ENCODE data around the gene LRBA.
"Not testable (repeated sequence)": the region's sequence is repeated elsewhere in the genome, so short reads cannot be mapped to it uniquely, and the experiment has no call there.

Gene LRBA

DNA sequence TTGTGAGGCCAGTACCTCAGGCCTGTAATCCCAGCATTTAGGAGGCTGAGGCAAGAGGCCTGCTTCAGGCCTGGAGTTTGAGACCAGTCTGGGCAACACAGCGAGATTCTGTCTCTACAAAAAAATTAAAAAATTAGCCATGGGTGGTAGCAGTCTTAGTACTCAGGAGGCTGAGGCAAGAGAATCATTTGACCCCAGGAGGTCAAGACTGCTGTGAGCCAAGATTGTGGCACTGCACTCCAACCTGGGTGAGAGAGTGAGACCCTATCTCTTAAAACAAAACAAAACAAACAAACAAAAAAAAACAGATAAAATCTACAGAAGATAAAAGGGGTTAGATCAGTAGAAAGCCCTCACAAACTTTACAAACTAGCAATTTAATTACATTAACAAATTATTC is 352.4 kb downstream of the LRBA start:
- no peak for DNase-seq (ENCODE audit: low spot score)

DNA sequence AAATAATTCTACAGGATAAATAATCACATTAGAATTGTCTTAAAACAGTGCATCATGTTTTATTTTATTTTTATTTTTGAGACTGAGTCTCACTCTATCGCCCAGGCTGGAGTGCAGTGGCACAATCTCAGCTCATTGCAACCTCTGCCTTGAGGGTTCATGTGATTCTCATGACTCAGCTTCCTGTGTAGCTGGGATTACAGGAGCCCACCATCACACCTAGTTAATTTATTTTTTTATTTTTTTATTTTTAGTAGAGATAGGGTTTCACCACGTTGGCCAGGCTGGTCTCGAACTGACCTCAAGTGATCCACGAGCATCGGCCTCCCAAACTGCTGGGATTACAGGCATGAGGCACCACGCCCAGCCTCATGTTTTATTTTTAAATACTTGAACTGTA is 353.5 kb downstream of the LRBA start:
- DNase-seq (ENCODE audit: low spot score) = not testable (repeated sequence)

DNA sequence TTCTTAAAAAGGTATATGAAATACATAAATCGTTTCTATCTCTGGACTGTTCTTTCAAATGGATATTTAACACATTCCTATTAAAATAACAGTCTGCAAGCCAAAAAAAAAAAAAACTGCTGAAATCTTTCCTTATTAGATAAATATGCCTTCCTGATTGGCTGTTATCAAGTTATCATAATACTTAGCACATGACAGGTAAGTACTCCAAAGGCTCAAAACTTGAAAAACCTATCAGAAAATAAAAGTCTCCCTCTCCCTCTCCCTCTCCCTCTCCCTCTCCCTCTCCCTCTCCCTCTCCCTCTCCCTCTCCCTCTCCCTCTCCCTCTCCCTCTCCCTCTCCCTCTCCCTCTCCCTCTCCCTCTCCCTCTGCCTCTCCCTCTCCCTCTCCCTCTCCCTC is 356.8 kb downstream of the LRBA start:
- not testable (repeated sequence) for DNase-seq (ENCODE audit: low spot score)

DNA sequence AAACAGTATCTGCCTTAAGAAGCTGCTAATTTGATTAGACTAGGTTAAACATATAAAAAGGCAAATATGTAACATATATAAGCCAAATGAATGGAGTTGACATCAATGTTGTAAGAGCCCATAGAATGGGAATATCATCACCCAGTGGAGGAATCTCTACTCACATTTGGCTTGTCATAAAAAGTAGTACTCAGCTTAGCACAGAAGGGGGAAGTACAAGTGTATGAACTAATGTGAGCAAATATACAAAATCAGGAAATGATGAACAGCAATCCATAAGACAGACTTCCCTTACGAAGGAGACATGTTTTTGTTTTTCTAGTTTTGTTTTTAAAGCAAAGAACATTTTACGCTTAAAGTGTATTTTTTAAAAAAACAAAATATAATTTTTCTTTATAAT is 358.2 kb downstream of the LRBA start:
- DNase-seq (ENCODE audit: low spot score) = no peak

DNA sequence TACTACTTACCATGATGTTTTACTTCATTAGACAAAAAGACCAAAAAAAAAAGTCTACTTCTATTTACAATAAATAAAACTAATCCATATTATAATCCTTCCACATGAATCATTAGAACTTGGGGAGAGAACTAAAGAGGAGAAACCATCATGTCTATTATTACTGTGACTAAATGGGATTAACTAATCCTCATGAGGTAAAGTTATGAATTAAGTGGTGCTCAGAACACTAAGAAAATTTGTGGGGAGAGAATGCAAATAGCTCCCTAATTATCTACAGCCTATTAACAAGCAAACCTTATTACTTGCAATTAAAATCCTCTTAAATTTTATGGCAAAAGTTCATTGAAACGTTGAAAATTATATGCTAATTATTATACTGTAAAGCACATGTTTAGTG is 364.3 kb downstream of the LRBA start:
- no peak for DNase-seq (ENCODE audit: low spot score)

DNA sequence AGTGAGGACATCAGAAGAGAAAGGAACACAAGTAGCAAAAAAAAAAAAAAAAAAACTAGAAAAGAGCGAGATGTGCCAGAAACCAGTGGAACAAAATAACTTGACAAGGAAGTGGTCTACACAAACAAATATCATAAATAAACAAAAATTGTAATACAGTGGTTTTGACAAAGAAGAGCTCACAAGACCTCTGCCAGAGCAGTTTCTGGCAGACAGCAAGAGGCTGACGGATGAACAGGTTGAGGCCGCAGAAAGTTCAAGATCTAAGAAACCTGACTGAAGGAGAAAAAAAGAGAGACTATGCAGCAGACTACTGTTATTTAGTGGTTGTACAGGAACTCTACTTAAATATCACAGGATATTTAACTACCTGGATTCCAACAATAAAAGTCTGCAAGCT is 367.0 kb downstream of the LRBA start:
- no peak for DNase-seq (ENCODE audit: low spot score)

DNA sequence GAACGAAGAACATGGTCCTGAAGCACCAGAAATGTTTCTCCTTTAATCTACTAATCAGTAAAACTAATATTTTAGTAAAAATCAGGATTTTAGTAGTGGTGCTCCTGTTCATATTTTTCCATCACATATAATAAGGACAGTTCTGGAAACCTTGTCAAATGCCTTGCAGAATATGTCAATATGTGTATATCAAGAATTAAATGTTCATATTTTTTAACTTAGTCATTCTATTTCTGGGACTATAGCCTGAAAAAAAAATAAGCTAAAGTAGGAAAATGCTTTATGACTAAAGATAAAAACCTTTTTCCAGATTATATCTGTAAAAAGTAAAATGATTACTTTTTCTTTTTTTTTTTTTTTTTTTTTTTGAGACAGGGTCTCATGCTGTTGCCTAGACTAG is 368.1 kb downstream of the LRBA start:
- no peak for DNase-seq (ENCODE audit: low spot score)

DNA sequence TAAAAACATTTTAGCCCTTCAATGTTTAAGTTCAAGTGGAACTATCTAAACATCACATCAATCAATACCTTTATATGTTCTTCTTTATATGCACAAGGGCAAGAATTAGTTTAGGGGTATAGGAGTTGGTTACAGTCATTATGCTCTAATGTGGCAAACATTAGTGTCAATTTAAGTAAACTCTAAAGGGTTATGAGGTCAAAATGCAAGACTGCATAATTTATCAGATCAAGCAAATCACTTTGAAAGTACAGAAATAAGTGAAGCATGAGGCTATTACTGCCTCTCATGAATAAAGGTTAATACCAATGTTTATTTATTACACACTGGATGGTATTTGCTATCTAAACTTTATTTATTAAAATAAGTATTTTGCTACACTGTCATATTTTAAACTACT is 373.5 kb downstream of the LRBA start:
- DNase-seq (ENCODE audit: low spot score) = no peak

DNA sequence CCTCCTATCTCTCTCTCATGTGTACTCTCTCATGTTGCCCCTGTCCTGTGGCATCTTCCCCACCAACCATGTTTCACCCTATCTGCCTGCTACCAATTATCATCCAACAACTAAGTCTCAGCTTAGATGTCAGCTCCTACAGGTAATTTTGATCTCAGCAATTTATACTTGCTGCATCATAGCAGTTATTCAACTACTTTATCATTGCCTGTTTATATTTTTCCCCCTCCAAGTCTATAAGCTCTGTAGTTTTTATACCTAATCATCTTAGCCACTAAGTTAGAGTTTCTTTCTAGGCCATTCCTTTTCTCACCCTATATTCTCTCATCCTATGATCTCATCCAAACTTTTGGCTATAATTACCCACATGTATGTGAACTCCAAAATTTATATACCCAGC is 382.4 kb downstream of the LRBA start:
- DNase-seq (ENCODE audit: low spot score) = no peak

DNA sequence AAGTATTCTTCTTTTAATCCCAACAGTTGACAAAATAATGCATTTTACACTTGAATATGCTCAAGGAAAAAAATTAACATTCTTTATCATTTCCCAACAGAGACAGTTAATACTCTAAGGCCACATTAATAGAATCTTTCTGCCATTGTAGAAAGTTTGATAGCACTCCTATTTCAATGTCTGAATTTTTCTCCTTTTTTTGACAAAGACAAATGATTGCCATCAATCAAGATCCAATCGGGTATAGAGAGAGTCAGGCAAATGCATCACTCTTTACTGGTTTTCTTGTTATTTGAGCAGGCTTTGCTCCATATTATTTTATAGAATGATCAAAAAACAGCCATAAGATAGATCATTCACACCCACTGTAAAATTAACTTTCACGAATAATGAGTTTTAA is 387.0 kb downstream of the LRBA start:
- DNase-seq (ENCODE audit: low spot score) = no peak

DNA sequence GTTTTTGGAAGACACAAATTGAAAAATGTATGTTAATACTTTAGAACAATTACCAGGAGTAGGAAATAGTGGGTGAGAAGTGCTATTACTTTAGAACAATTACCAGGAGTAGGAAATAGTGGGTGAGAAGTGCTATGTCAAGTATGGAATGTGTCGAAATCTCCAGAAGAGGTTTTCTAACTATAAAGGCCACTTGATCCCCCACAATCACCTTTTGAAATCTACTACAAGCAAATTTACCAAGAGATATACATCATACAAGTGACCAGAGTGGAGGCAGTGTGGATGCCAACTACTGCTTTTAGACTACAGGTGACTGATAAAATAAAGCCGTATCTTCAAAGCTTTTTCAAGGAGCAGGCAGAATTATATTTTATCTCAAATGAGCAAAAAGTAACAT is 390.1 kb downstream of the LRBA start:
- DNase-seq (ENCODE audit: low spot score) = no peak

DNA sequence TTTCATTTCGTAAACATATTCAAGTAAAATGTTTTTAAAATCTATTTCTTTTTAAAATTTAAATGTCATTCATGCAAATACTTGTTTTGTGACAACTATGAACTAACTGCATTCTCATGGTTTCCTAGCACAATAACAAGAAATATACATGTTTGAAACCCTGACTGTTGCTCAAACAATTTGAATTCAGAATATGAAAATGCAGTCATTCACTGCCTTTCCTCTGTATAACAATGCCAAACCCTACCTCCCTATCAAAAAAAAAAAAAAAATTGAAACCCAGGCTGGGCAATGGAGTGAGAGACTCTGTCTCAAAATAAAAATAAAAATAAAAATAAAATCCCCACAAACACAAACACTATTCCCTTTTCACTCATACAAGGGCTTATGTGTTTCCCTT is 391.0 kb downstream of the LRBA start:
- DNase-seq (ENCODE audit: low spot score) = no peak

DNA sequence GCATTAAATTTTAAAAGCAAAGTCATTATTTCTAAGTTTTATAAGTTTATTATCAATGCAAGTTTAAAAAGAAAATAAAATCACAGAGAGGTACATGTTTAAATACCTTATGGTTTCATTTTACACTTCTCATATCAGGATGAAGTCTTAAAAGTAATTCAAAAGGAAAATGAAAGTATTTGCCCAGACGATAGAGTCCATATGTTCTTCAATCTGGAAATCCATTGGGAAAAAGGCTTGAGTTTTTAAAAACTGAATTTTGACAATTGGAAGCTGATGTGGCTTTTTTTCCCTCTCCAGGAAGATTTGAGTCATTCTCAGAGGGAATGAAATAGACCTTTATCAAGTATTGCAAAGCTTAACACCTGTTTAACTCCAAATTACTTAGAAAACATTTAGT is 396.0 kb downstream of the LRBA start:
- DNase-seq (ENCODE audit: low spot score) = no peak

DNA sequence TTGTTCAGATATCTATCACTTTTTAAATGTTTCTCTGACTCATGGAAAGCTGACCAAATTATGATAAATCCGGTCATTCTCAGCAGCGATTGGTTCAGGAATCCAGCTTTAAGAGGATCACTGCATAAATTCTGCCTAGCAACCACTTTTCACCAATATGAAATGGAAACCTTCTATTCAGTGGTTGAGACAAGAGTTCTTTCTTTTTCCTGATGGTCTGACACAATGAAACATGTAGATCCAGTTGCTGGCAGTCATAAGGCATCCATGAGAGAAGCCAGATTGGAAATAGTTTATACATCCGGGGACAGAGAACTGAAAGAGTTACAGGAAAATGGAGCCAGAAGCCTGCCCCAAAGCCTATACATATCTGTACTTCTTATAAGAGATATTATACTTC is 406.0 kb downstream of the LRBA start:
- DNase-seq (ENCODE audit: low spot score) = no peak

DNA sequence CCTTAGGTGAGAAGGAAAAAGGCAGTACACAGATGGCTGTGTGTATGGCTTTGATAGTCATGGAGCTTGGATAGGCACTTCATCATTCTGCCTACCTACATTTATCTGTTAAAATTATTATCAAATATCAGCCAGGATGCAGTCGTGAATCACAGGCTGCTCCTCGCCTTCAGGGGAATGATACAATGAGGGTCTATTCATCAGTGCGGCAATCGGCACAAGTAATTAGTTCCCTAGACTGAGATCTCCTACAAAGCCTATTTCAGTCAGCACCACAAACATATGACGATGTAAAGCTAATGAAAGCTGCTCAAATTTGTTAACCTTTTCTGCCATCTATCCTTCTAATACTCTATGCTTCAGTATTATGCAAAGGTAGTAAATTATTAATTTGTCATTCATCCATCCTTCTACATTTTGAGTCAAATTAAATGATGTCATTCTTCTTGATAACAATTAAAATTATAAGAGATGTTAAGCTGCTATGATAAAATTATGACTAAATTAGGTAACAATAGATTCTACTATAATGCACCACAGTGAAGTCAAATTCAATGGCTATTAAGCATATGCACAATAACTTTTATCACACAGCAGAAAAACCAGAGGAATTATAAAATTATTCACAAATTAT is 414.2 kb downstream of the LRBA start:
- no peak for DNase-seq (ENCODE audit: low spot score)

DNA sequence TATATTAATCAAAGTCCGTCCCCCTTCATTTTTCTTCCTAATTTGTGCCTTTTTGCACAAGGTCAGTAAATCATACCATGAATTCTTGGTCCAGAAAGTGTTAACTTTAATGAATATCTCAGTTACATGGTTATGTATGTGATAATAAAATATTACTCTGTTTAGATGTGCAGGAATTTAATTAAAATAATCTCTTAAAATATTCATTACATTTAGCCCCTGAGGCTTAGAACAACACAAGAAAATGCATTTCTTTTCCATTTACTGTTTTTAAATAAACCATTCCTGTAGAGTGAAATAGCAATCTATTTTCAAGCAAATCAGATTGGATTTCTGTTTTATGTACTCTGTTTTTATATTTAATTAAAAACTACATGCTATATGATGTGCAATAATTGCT is 415.5 kb downstream of the LRBA start:
- DNase-seq (ENCODE audit: low spot score) = no peak

DNA sequence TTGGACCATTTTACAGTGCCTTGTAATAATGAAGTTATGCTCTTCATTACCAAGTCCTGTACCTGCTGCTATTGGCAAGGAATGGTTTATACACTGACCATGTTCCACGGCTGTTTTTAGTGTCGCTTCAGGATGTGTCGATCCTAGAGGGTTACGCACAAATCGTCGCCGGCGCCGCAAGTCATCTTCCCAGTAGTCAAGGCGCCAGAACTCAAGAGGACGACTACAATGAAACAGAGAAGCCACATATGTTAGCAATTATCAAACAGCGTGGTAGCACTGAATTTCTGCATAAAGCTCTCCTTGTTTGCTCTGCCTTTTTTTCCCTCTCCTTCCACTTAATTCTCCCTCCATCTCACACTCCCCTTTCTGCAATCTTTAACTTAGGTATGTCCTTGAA is 416.2 kb downstream of the LRBA start:
- DNase-seq (ENCODE audit: low spot score) = no peak

DNA sequence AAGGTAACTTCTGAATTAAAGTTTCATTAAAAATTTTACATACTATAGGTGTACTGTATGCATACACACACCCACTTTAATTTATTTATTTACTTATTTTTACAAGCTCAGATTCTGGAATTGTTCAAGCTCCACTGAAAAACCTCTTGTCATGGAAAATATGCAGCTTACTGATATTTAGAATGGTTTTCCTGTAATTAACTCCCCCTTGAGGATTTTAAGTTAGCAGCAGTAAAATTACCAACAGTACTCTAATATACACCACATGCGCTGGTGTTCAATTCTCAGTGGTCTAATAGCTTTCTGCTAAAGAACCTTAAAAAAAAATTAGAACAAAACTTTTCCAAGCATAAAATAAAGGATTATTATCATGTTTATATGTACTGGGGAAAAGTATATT is 421.1 kb downstream of the LRBA start:
- no peak for DNase-seq (ENCODE audit: low spot score)

DNA sequence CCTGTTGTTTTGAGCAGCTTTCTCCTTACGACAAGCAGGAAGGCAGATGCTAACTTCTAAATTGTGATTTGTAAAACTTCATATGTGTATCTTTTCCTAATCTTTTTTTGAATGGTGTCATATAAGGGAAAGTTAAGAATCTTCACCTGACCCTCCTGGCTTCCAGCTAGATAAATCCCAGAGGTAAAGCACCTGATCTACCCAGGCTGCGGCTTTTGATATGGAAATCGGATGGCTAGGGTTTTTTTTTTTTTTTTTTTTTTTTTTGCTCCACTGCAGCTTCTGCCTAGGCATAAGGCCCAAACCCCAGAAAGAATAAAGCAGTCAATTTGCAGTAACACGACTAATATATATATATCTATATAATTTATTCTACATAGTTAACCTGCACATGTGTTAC is 423.2 kb downstream of the LRBA start:
- no peak for DNase-seq (ENCODE audit: low spot score)

DNA sequence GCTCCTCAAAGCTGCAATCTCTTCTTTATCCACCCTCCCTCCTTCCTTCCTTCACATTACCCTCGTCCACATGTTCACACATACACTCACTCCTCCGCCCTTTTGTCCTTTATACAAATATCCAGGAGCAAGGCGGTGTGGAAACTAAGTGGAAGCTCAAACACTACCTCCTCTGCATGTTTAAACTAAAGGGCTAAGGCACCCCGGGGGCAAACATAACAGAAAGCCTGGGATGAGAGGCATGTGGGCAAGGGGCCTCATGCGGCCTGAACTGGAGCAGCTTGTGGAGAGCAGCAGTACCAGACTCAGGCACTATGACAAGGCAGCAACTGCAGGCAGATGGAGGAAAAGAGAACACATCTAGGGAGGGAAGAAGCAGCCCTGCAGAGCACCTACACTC is 423.7 kb downstream of the LRBA start:
- no peak for DNase-seq (ENCODE audit: low spot score)

DNA sequence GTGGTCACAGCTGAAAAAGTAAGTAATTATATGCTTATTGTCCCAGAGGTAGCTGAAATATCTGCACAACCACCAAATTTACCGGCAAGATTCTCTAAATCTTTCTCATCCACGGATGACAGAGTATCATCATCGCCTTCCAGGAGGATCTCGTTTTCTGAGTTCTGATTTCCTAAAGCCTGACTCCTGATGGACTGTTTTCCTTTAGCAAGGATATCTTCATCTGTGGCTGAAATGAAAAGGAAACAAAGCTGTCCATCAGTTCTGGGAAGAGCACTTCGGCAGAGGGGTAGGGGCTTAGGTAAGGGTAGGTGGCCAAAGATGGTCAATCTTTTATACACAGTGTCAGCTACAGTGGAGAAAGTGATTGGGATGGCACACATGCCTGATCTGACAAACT is 424.5 kb downstream of the LRBA start:
- no peak for DNase-seq (ENCODE audit: low spot score)

DNA sequence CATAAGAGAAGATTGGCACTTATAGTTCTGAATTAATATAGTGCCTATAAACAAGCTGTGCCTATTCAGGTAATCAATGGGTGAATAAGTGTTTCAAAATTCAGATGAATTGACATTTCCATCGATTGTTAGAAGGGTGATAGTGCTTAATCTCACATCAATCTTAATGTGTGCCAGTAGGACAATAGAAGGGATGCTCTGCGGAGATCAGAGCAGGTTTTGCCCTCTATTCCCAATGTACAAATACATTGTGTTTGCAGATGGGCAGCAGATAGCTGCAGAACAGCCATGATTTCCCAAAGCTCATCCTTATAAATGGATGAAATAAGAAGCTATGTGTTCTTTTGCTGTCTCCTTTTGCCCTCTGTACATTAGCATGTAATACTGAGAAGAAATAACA is 425.9 kb downstream of the LRBA start:
- no peak for DNase-seq (ENCODE audit: low spot score)

DNA sequence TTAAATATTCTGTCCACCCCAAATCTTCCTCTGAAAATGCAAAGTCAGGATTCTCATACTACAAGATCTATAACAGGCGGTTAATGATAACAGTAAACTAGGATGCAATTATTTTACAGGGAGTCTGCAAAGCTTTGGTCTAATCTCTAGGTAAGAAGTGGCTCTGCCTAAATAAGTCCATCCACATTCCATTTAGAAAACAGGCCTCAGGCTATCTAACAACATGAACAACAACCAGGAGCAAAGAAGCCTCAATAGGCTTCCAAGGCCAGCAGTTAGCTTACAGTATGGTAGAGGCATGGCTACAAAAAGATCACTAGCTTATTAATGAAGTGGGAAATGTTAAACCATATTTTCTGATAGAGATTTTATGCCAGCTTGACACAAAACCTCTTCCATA is 426.8 kb downstream of the LRBA start:
- DNase-seq (ENCODE audit: low spot score) = no peak

DNA sequence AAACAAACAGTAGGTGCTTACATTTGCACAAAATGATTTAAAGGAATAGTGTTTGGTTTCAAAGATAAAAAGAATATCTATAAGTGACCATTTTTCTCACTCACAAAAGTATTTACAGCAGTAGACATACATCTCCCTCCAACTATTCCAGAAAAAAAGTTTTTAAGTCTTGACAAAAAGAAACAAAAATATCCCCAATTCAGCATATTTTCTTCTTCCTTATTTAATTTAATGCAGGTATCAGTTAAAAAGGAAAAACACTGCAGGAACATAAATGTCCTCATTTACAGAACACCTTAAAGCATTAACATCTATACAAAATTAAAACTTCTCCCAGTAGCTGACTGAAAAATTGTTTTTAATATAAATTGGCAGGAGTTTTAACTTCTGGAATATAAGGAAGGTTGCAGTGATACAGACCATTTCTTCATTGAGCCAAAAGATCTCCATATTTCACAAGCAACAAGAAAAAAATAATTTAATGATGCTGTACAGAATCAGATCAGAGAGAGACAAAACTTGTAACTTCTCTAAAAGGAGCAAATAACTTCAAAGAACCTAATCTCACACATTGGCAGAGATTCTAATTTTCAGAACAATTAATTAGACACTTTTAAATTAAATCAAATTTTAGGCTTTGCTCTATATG is 428.8 kb downstream of the LRBA start:
- no peak for DNase-seq (ENCODE audit: low spot score)

All from HuH-7 (cell line).